GM19351 (cell line): ENCODE results near the gene ADRB1.

ENCODE experiments used
- ATAC-seq: cut with Tn5 transposase; IDR thresholded peaks from one replicate; pipeline ENCODE4 v1.9.1; 2021; ENCODE audit warnings: mild to moderate bottlenecking, moderate library complexity; ENCODE audit not compliant: unreplicated experiment

The ADRB1 gene

DNA sequence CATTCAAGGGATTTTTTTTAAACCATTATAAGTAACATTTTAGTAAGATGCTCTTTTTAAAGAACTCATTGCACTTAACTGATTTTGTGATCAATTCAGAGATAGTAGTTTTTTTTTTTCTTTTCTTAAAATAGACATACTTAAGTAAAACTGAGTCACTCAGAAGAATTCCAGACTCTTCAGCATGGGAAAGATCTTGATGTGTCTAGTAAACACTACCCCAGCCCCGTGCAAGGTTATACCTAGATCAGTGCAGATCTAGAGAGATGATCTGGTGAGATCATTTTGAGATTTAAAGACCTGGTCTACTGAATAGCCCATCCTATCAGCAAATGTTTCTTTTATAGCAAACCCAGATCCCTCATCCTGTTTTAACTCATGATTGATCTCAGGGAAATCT, 8.6 kb downstream of the ADRB1 start:
- no peak for ATAC-seq

DNA sequence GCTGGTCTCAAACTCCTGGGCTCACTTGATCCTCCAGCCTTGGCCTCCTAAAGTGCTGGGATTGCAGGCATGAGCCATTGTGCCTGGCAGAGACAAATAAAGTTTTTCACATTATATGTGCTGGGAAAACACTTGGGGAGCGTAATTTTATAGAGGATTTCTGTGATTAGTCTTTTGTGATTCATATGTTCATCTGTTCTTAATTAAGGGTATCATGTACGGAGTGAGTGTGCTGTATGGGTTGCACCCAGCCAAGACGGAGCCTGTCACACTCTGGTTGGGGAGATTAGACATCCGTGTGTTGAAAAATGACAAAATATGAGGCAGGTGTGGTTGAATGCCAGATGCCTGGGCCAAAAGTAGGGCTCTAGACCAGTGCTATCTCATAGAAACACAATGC, 10.3 kb downstream of the ADRB1 start:
- no peak for ATAC-seq

DNA sequence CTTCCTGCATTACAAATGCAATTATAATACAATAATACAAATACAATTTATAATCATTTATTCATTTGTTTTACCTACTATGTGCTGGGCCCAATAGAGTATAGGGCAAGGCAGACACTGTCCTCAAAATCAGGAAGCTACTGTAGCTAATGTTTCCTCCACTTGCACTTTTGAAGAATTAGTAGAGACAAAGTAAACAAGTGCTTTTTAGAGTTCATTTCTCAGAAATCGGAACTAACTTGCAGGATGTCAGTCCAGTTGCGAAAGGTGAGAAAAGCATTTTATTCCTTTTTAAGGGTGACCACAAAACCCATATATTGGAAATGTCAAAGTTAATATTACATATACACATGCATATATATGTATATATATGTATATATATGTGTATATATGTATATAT, 14.2 kb downstream of the ADRB1 start:
- no peak for ATAC-seq

DNA sequence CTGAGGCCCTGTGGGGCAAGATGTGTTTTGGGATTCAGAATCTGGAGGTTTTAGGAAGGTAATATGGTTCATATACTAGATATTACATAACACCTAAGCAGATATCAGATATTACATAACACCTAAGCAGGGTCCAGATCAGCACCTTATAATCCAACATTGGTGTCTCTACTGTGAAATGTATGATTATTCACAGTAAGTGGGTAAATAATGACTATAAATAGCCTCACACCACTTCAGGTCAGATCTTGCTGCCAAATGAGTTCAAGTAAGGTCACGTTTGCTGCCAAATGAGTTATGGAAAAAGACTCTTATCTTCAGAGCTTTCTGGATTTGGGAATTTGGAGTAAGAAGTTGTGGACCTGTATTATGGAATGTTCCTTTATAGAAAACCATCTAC, 14.6 kb downstream of the ADRB1 start:
- no peak for ATAC-seq

DNA sequence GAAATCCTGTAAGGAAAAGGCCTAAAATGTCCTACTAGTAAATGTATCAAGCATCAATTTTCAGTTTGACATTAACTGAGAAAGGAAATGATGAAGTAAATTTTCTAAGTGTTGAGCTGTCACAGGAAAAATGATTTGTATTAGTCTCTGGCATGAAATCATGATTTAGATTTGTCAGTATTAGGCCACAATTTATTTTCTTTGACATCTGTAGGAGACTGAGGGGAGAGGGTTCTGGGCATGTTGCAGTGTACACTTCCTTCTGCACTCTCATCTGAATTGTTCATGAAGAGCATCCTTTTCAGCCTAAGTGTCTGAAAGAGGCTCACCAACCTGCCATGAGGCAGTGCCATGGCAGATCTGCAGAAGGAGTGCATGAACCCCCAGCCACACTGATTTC, 15.9 kb downstream of the ADRB1 start:
- ATAC-seq = no peak

DNA sequence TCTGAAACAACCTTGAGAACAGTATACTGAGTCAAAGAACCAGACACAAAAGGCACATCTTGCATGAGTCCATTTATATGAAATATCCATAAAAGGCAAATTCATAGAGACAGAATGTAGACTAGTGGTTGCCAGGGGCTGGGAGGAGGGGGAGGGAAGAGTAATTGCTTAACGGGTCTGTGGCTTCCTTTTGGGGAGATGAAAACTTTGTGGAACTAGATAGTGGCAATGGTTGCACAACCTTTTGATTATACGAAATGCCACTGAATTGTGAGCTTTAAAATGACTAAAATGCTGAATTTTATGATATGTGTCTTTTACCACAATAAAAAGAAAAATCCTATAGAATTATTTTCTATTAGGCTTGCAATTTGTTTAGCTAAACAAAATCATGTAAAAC, 16.8 kb downstream of the ADRB1 start:
- no peak for ATAC-seq

DNA sequence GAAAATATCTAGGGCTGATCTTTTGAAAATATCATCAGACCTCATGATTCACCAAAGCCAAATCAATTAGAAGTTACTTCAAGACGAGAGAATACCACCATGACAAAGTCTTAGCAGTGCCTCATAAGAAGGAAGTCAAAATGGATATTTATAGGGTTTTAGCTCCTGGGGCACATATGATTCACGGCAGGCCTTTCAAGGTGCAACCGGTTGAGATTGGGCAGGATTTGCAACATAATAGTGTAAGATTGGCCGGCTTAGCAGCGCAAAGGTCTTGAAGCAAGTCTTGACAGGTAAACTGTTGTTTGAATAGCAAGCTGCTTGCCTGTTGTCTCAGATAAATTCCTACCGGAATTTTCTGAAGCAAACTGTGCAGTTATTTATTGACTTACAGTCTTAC, 17.5 kb downstream of the ADRB1 start:
- ATAC-seq = no peak

DNA sequence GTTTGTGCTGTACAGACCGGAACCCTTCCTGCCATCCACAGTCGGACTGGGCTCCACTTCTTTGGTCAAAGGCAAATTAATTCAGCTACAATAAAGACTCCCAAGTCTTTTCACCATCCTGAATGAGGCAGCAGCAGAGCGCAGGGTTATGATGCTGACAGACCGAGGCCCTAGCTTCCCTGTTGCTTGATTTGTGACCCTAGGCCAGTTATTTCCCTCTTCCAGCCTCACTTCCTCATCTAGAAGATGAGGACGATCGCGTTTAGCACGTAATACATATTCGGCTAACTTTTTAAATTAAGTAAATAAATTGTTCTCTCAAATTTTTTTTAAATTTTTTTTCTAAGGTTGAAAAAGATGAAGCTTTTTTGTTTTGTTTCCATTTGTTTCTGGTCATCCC, 18.1 kb downstream of the ADRB1 start:
- no peak for ATAC-seq

DNA sequence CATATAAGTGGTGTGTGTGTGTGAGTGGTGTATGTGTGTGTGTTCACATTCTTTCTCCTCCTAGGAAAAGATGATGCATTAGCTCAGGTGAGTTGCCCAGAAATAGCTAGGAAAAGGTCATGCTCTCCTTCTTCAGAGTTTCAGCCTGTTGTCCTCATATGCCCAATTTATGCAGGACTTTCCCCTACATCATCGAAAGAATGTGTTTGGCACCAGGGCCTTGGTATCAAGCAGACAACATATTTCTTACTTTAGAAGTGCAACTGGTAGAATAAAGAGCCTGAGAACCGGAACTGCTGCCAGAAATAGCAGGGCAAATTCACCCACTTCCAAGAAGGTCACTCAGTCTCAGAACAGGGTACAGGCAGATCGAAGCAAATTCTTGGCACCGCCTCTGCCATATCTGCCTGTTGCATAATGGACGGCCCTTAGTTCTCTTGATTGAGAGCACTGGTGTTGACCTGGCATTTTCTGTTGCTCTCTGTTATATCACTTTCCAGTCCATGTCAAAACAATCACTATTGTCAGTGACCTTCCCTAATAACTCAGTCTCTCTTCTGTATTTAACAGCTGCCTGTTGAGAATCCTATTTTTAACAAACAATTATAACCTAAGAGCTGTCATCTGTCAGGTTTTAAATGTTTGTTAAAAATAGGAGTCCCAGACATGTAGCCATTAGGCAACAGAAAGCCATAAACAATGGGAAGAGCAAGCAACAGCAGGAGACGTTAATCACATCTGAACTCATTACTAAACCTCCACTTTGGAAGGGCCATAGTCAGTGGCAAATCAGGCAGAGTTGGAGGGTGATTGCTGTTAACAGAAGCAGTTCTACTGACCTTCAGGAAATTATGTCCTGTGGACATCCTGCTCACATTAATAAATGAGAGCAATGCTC, 20.7 kb downstream of the ADRB1 start:
- no peak for ATAC-seq

DNA sequence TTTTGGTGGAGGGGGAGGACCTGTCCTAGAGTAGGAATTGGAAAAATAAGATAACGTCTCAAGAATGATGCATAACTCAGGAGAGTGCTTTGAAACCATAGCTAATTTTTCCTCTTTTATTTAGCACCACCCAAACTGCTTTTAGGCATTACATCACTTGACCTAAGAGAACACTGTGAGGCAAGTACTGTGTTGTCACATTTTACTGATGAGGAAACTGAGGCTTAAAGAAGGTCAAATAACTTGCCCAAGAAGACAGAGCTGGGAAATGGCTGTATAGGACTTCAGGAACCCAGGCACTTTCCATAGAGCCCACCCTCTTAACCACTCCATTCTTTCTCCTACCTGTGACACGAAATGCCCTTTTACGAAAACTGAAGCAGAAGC, 21.4 kb downstream of the ADRB1 start:
- ATAC-seq = no peak

DNA sequence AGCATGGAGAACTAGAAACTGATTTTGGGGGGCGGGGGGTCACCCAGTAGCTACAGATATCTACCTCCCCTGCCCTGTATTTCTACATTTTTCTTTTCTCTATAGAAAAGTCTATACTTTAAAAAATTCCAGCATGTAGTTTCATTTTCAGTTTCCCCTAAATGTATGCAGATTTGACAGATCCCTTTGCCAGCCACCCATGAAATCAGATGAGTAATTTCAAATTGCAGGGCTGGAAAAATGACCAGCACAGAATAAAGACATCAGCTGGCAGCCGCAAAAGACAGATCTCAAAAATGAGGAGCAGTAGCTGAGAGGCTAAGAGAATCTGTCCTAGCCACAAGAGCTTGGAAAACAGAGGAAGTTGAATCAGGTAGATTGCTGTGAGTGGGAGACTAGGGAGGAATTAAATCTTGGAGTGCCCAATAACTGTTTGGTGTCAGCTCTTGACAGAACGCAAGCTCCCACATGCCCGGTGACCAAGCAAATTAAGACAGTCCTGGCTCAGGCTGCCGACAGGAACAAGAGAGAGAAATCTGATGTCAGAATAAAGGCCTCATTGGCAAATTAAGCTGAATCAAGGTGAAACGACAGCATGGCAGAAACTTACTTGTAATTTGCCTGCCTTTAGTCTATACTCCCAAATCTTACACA, 24.5 kb downstream of the ADRB1 start:
- ATAC-seq = no peak

DNA sequence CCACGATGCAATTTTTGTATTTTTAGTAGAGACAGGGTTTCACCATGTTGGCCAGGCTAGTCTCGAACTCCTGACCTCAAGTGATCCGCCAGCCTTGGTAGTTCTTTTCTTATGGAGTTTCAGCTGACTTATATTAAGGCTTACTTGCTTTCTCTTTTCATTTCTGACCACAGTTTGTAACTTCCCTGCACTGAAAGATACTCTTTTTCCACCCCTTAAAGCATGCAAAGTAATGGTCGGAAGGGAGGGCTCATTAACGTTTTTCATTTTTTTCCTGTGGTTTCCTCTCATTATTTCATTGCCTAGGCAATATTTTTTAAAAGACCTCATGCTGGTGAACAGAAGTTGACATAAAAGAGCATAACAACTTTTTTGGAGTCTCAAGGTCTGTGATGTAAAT, 27.0 kb downstream of the ADRB1 start:
- peak; percentile 55 for ATAC-seq

DNA sequence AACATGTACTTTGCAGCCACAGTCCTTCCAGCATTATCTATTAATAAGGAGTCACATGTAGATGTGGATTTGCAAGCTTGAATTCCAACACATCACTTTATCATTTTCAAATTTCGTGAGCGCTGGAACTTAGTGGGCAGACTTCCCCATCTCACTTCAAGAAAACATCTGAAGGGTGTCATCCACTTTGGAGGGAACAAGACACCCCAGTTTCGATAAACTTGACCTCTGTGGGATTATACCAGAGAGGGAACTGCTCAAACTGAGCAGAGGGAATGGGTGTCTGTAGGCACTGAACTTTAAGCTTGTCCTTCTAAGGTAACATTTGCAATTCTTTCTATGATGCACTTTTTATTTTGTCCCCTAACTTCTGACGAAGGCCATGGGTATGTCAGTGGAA, 27.5 kb downstream of the ADRB1 start:
- ATAC-seq = no peak

DNA sequence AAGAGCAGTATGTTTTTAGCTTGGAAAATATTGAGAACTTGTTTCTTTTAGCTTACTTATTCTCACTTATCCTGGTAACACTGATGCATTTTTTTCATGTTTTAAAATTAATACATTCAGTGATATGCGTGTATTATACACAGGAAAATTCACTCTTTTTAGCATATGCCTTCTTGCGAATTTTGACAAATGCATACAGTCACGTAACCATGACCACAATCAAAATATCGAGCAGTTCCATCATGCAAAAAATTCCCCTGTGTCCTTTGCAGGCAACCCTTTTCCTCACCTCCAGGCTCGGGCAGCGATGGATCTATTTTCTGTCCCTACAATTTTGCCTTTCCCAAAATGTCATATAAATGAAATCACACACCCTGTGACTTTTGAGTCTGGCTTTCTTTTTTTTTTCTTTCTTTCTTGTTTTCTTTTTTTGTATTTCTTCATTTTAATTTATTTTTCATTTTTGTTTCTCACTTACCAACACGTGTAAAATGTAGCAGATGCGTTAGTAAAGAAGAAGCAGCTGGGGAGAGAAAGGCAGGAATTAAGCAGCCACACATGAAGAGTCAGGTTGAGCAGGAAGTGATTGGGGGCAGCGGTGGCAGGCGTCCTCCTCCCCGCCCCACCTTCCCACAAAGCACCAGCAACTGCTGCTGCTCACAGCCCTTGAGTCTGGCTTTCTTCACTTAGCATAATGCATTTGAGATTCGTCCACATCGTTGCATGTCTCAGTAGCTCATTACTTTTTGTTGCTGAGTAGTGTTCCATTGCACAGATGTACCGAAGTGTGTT, 29.9 kb downstream of the ADRB1 start:
- ATAC-seq = peak; percentile 40

DNA sequence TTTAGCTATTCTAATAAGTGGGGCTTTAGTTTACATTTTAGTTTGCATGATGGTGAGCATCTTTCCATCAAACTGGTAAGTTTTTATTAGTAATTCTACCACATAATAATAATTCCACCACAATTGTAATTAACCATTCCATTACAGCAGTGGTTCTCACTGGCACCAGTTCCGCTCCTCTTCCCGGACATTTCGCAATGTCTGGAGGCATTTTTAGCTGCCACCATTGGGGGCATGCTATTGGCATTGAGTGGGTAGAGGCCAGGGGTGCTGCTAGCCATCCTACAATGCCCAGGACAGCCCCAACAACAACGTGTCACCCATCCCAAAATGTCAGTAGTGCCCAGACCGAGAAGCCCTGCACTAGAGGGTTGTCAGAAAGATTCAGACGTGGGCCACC, 31.4 kb downstream of the ADRB1 start:
- no peak for ATAC-seq

DNA sequence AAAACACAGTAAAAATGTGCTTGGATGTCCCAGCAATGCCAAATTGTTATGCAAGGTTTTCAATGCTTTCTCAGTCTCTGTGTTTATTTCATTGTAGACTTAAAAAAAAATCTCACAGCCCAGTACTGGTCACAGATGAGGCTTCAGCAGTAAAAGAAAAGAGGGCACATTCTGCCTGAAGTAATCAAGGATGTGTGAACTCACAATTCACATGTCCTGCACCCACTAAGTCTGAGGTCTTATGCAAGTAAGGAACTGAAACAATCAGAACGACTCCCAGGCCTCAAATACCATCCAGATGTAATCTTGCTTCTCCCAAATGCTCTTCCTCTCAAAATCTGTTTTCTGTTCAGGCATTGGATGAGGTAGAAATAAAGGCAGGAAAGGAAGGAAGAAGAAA, 33.7 kb downstream of the ADRB1 start:
- ATAC-seq = no peak

DNA sequence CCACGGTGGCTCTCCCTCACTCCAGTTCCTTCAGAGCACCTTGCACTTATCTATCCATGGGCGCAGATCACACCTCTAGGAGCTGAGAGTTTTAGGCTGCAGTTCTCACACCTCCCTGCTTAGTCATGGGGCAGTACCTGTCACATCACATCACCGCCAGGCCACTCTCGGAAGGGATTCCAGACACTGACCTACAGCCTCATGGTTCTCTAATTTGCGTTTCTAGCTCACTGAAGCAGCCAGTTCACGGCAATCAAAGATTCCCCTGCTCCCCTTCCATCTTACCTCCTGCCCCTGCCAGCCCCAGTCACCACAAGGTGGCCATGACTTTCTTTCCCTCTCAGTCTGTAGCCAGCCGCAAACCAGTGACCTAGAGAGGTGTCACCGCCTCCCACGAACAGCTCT, 34.2 kb downstream of the ADRB1 start:
- peak; percentile 88 for ATAC-seq

DNA sequence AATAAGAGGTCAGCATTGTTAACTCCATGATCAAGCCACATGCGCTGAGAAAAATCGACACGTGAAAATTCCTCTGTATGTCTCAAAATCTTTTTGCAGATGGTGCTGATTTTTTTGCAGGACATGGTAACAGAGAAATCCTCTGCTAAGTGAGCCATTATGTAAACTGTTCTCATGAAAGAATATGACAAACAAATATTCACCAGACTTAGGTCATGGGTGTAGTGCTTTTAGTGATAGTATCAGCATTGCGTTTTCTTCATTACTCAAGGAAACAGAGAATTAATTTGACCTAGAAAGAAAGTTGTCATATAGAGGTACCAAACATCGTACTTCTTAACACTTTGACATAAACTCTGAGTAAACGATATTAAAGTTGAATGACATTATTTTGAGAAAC, 34.7 kb downstream of the ADRB1 start:
- ATAC-seq = no peak

DNA sequence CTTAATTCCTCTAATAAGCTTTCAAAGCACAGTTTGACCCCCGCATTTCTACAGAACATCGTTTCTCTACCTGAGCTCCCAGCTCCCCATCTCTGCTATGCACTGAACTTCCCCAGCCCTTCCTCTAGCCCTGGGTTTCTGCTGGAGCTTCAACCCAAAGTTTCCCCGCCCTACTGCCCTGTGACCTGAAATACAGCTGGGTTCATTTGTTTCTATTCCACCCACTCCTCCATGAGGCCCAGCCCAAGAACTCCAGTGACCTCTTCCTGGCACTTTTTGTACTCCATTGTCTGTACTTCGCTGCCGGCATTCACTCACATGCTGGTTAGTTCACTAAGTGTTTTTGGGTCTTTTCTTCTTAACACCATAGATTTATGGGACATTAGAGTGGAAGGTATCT, 35.8 kb downstream of the ADRB1 start:
- ATAC-seq = no peak

DNA sequence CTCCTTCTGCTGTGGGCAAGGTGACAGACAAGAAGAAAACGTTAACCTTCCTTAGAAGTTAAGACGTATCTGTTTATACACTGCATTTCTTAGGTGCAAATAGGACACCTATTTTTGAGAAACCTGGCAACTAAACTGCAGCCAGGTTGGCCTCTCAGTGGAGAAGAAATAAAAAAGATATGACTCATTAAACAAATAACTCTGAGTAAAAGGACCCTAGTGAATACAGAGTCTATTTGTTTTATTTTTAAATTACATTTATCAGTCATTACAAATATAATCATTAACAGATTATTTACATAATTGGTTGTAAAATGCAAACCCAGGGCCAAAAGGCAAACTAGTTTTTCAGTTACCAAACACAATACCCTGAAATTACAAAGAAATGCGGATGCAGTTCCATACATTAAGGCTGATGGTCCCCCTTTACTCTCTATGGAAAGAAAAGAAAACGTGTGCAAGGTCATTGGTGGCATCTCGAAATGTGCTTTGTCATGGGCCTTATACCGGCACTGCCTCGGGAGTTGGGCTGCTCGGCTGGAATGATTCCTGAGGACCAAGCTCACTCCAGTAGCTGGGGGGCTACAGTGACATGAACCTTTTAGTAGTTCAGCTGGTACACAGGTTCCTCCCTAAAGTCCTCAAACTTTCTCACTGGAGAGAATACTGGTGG, 38.4 kb downstream of the ADRB1 start:
- no peak for ATAC-seq

DNA sequence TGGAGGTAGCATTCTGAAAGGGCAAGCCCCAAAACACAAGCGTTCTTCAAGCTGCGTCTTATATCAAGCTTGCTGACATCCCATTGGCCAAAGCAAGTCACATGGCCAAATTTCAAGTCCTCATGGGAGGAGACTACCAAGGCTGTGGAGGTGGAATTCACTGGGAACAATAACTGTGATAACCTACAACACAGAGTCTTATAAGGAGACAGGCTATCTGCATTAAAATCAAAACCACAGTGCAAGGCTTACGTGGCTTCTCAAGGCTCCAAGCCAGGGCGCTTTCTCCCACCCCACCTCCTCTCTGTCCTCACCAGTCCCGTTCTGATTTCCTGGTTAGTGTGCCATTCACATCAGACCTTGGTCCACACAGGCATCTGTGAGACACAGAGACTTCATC, 39.4 kb downstream of the ADRB1 start:
- no peak for ATAC-seq
